SK-N-SH (cell line): ENCODE results near the gene CDH24. TPM values are rescaled to one million over a fixed set of nuclear protein-coding genes. Genes with fewer than 3 reads are reported as not detected.

Experiments
- CTCF ChIA-PET: fragments of 300-600, 350-600 bp; formaldehyde crosslinking; extraction: SDS; loops from one replicate; lab custom pipeline; 2021; lab: Yijun Ruan, JAX
- POLR2A ChIA-PET: fragments of 350-600 bp; sonication (Branson Sonifier 250); formaldehyde crosslinking; extraction: SDS; loops from one replicate; lab custom pipeline; 2020; ENCODE audit warnings: antibody characterized with exemption, inconsistent platforms; lab: Yijun Ruan, JAX
- DNase-seq: peaks from one replicate; pipeline ENCODE4 v3.0.0; 2012
- H2AFZ ChIP-seq: fragments of 200-600 bp; sonication (generic); 2 replicates; pipeline ENCODE4 v1.8.1; 2016; ENCODE audit warnings: antibody characterized with exemption, mild to moderate bottlenecking, low read depth
- H3F3A ChIP-seq: fragments of 200-600 bp; sonication (generic); replicated peaks from 2 replicates; pipeline ENCODE3; 2016; ENCODE audit warnings: antibody characterized with exemption, mild to moderate bottlenecking; ENCODE audit not compliant: insufficient read depth
- H3K27ac ChIP-seq, 2 experiments: fragments of 200-500 bp in 1 of 2; fragments of 200-600 bp in 1 of 2; sonication (Bioruptor generic) in 1 of 2; sonication (generic), shearing (Covaris generic) in 1 of 2; 2 replicates each; pipeline versions ENCODE4 v1.5.1 to v1.6.1; 2014 to 2016; ENCODE audit warnings: low read depth in 2 of 2, inconsistent platforms in 1 of 2, low read length in 1 of 2, mild to moderate bottlenecking in 1 of 2, mixed read lengths in 1 of 2
- H3K27me3 ChIP-seq: fragments of 200-600 bp; sonication (generic), shearing (Covaris generic); 2 replicates; pipeline ENCODE4 v1.6.1; 2016; ENCODE audit warnings: mixed run types; ENCODE audit not compliant: insufficient read depth
- H3K36me3 ChIP-seq, 2 experiments: fragments of 200-500 bp in 1 of 2; fragments of 200-600 bp in 1 of 2; sonication (Bioruptor generic) in 1 of 2; sonication (generic) in 1 of 2; replicated peaks in 1 of 2; 2 replicates each; pipeline versions ENCODE3 to v1.5.1; 2014 to 2016; ENCODE audit warnings: low read length in 1 of 2, mild to moderate bottlenecking in 1 of 2; ENCODE audit not compliant: insufficient read depth in 2 of 2, control insufficient read depth in 1 of 2
- H3K4me1 ChIP-seq, 2 experiments: fragments of 200-500 bp in 1 of 2; fragments of 200-600 bp in 1 of 2; sonication (Bioruptor generic) in 1 of 2; sonication (generic), shearing (Covaris generic) in 1 of 2; 2 replicates each; pipeline versions ENCODE4 v1.5.1 to v1.6.1; 2014 to 2016; ENCODE audit warnings: low read depth in 1 of 2, low read length in 1 of 2, mixed run types in 1 of 2; ENCODE audit not compliant: insufficient read depth in 2 of 2, control insufficient read depth in 1 of 2
- H3K4me2 ChIP-seq: fragments of 200-600 bp; sonication (generic), shearing (Covaris generic); 2 replicates; pipeline ENCODE4 v1.6.1; 2017; ENCODE audit warnings: mixed run types
- H3K4me3 ChIP-seq, 2 experiments: fragments of 200-500 bp in 1 of 2; fragments of 200-600 bp in 1 of 2; sonication (Bioruptor generic) in 1 of 2; sonication (generic), shearing (Covaris generic) in 1 of 2; 2 replicates each; pipeline versions ENCODE4 v1.5.1 to v1.8.1; 2014 to 2016; ENCODE audit warnings: low read depth in 2 of 2, inconsistent platforms in 1 of 2, low read length in 1 of 2, mild to moderate bottlenecking in 1 of 2, mixed read lengths in 1 of 2, moderate library complexity in 1 of 2
- H3K79me2 ChIP-seq: fragments of 200-600 bp; sonication (generic); 2 replicates; pipeline ENCODE4 v1.8.1; 2017; ENCODE audit warnings: mild to moderate bottlenecking; ENCODE audit not compliant: insufficient read depth
- H3K9ac ChIP-seq: fragments of 200-600 bp; sonication (generic); 2 replicates; pipeline ENCODE4 v1.6.1; 2017; ENCODE audit warnings: mixed run types
- H3K9me2 ChIP-seq: fragments of 200-600 bp; sonication (generic); 2 replicates; pipeline ENCODE4 v1.6.1; 2017; ENCODE audit warnings: mixed run types
- H3K9me3 ChIP-seq: fragments of 200-600 bp; sonication (generic); 2 replicates; pipeline ENCODE4 v1.6.1; 2017; ENCODE audit warnings: mixed run types, mild to moderate bottlenecking, moderate library complexity
- H4K20me1 ChIP-seq: fragments of 200-600 bp; sonication (generic); 2 replicates; pipeline ENCODE4 v1.6.1; 2017; ENCODE audit warnings: mild to moderate bottlenecking, mixed run types; ENCODE audit not compliant: insufficient read depth
- FOSL2 ChIP-seq: IDR thresholded peaks from 2 replicates; pipeline ENCODE4 v1.4.0; 2012; ENCODE audit warnings: low read depth, mild to moderate bottlenecking, moderate library complexity, borderline replicate concordance
- GABPA ChIP-seq: IDR thresholded peaks from 2 replicates; pipeline ENCODE4 v1.4.0; 2012; ENCODE audit warnings: low read depth, mild to moderate bottlenecking
- JUND ChIP-seq: IDR thresholded peaks from 2 replicates; pipeline ENCODE4 v1.4.0; 2012
- NRF1 ChIP-seq: IDR thresholded peaks from 2 replicates; pipeline ENCODE4 v1.6.1; 2012; ENCODE audit warnings: low read depth, mild to moderate bottlenecking, low read length
- RAD21 ChIP-seq: IDR thresholded peaks from 2 replicates; pipeline ENCODE4 v1.6.1; 2012; ENCODE audit warnings: mild to moderate bottlenecking, low read length
- RXRA ChIP-seq: IDR thresholded peaks from 2 replicates; pipeline ENCODE4 v1.4.0; 2012; ENCODE audit warnings: low read depth, mild to moderate bottlenecking, borderline replicate concordance
- SMC3 ChIP-seq: IDR thresholded peaks from 2 replicates; pipeline ENCODE4 v1.6.1; 2012; ENCODE audit warnings: low read depth, low read length, improper control_type of control experiment
- WGBS: methylation state at CpG from one replicate; pipeline ENCODE4 v1.1.6; 2017; ENCODE audit warnings: low lambda C conversion rate; 5-methylcytosine and 5-hydroxymethylcytosine counted together
- polyA plus RNA-seq, 3 experiments: library from polyadenylated mRNA; depleted of rRNA; stranded (reverse); fragments of >200 nt; gene quantifications; 2 replicates each; pipeline ENCODE4 v1.2.3, GENCODE V29; 2012
- TF ChIP-seq, protein P1 (sequence below): fragments of 200-600 bp; sonication (generic); IDR thresholded peaks from 2 replicates; pipeline ENCODE4 v1.6.1; 2017; ENCODE audit warnings: antibody characterized with exemption, mild to moderate bottlenecking, moderate library complexity

The CDH24 gene
- polyA plus RNA-seq, 1 of the 3 experiments (the other 2 are of a cell fraction), result 30.8 TPM

DNA sequence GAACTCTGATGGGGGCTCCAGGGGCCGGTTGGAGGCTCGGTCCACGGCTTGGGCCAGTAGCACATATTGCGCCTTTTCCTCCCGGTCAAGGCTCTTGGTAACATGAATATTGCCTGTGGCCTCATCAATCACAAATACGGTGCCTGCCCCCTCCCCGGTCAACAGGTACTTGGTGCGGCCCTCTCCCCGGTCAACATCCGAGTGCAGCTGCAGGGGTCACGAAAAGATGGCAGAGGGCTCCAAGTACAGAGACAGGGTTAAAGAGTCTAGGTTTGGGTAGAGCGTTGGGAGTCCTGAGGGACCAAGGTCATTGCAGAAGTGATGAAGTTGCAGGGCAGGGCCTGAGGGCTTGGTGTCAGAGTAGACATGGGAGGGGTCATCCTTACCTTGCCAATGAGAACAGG lies 2.2 kb downstream of the CDH24 start:
- no peak overlapping the region for H3K4me2 ChIP-seq
- H3K27ac ChIP-seq, result peak overlapping the region in 1 of 2 experiments; percentile 90; a peak in 2 of 4 replicates
- peaks cover 9 to 21% of the 10 kb centered on the region in 2 experiments for H3K36me3 ChIP-seq
- 95% methylated on average over 4 of the region's 12 CpGs for WGBS
- H2AFZ ChIP-seq, result no peak overlapping the region
- POLR2A ChIA-PET, result interaction anchor here (0.8 to 3.9 kb wide), 8 partner anchors 9 to 135 kb away, joined by 3 to 33 read pairs (median 4); partner anchors contain the start of genes AJUBA and PSMB5
- H3F3A ChIP-seq, result peaks cover 28% of the 10 kb centered on the region
- H3K27me3 ChIP-seq, result no peaks in the 10 kb centered on the region
- H3K79me2 ChIP-seq, result peaks cover 6% of the 10 kb centered on the region; the same call in 1 of the 2 replicates
- CTCF ChIA-PET, result interaction anchor here (0.6 to 33.1 kb wide), 20 partner anchors 8 to 671 kb away, joined by 3 to 1566 read pairs (median 4); partner anchors contain the start of genes AJUBA, PRMT5 and PSMB5
- no peak for TF ChIP-seq RXRA
- DNase-seq, result no peak
- H3K9ac ChIP-seq, result no peak overlapping the region
- no peaks in the 10 kb centered on the region for H3K9me3 ChIP-seq
- H4K20me1 ChIP-seq, result no peaks in the 10 kb centered on the region; the same call in 1 of the 2 replicates
- no peak overlapping the region for H3K4me3 ChIP-seq
- H3K9me2 ChIP-seq, result no peaks in the 10 kb centered on the region
- peaks cover 14 to 26% of the 10 kb centered on the region in 2 experiments; a peak in 3 of 4 replicates for H3K4me1 ChIP-seq

DNA sequence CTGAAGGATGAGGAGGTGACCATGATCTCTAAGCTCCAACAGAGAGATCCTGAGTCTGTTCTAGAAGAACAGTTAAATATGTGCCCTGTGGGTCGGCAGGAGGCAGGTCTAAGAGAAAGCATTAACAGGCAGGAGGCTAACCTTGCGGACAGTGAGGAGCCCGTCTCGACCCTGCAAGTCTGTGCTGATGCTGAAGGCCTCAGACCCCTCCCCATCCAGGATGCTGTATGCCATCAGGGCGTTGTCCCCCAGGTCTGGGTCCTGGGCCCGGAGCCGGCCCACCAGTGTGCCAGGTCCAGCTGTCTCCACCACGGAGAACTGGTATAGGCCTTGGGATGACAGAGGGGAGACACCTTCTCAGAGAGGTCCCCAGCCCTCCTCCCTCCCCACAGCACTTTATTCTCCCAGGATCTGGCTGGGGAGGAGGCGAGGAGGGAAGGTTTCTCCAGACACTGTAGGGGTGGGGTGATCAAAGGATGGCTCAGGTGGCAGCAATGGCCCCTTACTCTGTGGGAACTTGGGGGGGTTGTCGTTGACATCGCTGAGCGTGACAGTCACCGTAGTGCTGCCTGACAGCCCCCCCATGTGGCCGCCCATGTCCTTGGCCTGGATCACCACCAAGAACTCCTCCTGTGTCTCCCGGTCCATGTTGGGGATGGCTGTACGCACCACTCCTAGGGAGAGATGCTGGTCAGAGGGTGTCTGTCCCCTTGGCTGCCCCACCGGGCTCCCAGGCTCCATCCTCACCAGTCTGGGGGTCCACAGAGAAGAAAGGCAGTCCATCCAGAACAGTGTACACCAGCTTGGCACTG lies 3.1 kb downstream of the CDH24 start:
- 84% methylated on average over 8 of the region's 17 CpGs for WGBS
- CTCF ChIA-PET, result interaction anchor here (0.6 to 33.1 kb wide), 10 partner anchors 10 to 123 kb away, joined by 3 to 1566 read pairs (median 6); partner anchors contain the start of genes AJUBA and PSMB5
- H3K4me3 ChIP-seq, result no peak overlapping the region

More for the DNA sequence above, 3.1 kb downstream of the CDH24 start:
- POLR2A ChIA-PET, result interaction anchor here (0.7 to 2.1 kb wide), 4 partner anchors 61 to 134 kb away, joined by 3 to 6 read pairs (median 4); no protein-coding TSS in a partner anchor
- H3K4me1 ChIP-seq, result peaks cover 14 to 26% of the 10 kb centered on the region in 2 experiments; a peak in 3 of 4 replicates
- TF ChIP-seq RAD21 (peak; percentile 58), JUND (no peak), NRF1 (no peak), SMC3 (peak; percentile 38; the same call in 1 of the 2 replicates), FOSL2 (no peak), GABPA (no peak)
- TF ChIP-seq, protein P1, sequence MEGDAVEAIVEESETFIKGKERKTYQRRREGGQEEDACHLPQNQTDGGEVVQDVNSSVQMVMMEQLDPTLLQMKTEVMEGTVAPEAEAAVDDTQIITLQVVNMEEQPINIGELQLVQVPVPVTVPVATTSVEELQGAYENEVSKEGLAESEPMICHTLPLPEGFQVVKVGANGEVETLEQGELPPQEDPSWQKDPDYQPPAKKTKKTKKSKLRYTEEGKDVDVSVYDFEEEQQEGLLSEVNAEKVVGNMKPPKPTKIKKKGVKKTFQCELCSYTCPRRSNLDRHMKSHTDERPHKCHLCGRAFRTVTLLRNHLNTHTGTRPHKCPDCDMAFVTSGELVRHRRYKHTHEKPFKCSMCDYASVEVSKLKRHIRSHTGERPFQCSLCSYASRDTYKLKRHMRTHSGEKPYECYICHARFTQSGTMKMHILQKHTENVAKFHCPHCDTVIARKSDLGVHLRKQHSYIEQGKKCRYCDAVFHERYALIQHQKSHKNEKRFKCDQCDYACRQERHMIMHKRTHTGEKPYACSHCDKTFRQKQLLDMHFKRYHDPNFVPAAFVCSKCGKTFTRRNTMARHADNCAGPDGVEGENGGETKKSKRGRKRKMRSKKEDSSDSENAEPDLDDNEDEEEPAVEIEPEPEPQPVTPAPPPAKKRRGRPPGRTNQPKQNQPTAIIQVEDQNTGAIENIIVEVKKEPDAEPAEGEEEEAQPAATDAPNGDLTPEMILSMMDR, result peak; percentile 37; the same call in 1 of the 2 replicates
- peaks cover 20% of the 10 kb centered on the region for H3F3A ChIP-seq
- no peak overlapping the region for H3K4me2 ChIP-seq
- peak; percentile 65 for DNase-seq
- no peaks in the 10 kb centered on the region for H3K9me3 ChIP-seq
- H3K9me2 ChIP-seq, result no peaks in the 10 kb centered on the region
- no peaks in the 10 kb centered on the region; the same call in 1 of the 2 replicates for H4K20me1 ChIP-seq
- H3K27me3 ChIP-seq, result no peaks in the 10 kb centered on the region
- no peak overlapping the region for H2AFZ ChIP-seq
- no peak overlapping the region for H3K9ac ChIP-seq
- H3K36me3 ChIP-seq, result peaks cover 1 to 16% of the 10 kb centered on the region in 2 experiments
- peaks cover 6% of the 10 kb centered on the region; the same call in 1 of the 2 replicates for H3K79me2 ChIP-seq
- H3K27ac ChIP-seq, result no peak overlapping the region; a peak in 1 of 4 replicates
